GM19025 (cell line): ENCODE data around the gene SDC3.

Source experiments
- ATAC-seq: cut with Tn5 transposase; IDR thresholded peaks from one replicate; pipeline ENCODE4 v1.9.1; 2021; ENCODE audit warnings: mild to moderate bottlenecking, low read depth, moderate library complexity; ENCODE audit not compliant: unreplicated experiment

Gene SDC3

DNA sequence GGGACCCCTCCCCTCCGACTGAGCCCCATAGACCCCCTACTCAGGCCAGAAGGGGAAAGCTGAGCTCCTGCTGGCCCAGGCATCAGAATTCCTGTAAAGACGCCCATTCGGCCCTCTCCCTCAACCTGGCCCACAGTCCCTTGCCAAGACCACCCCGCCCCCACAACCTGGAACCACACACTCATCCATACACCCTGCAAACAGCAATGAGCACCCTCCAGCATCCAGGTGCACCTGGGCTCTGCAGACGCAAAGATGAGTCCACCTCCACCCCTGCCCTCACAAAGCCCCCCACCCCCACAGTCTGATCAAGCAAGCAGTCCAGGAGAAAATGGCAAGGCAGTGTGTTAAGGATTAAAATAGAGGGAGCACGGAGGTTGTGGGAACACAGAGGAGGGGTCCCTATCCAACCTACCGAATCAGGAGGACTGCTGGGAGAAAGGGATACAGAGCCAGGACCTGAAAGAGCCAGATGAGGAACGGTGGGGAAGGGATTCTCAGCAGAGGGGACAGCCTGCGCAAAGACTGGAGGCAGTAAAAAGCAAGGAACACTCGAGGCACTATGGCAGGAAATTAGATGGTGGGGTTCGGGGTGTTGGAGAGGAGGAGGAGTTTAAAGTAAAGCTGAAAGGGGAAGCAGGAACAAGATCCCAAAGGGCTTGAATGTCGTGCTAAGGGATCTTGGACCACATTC lies 83.7 kb downstream of the SDC3 start:
- no peak for ATAC-seq

DNA sequence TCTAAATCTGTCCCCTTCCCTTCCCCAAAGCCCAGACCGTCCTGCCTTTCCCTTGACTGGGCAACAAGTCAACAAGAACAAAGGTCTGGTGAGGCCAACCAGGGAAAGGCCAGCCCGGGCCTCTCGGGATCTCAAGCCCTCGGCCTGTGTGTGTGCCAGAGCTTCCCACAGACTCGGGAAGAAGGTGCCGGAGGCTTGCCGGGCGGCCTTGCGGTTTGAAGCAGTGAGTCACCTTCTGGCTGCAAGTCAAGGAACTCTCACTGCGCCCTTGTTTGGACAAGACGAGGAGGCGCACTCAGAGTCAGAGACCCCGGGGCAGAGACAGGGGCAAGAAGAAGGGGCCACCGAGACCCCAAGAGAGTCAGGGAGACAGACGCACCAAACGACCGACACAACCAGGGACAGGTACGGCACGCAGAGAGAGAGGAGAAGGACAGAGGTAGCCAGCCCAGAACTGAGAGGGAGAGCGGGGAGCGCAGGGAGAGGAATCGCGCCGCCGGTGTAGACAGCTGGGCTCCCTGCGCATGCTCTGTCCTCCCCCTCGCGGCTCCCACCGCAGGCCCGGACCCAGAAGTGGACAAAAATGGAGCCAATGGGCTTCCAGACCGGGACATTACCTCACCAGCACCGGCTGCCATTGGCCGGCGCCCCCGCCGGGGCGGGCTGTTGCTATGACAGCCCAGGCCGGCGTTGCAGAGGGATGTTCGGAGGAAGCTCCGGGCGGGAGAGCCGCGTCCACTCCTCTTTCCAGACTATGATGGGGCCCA lies 84.4 kb downstream of the SDC3 start:
- ATAC-seq, result peak; percentile 91

DNA sequence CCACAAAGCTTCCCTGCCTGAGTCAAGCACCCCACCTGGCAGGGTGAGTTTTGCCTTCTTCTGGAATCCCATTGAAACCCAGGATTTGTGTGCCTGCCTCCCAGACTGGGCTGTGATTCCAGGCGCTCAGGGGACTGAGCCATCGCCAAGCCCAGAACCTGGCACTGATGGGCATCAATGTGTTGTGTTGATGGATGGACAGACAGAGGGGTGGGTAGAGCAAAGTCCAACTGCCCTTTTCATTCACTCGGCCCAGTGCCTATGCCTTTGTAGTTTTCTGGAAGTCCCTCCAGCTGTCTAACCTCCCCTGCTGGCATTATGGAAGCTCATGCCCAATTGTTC lies 85.0 kb downstream of the SDC3 start:
- ATAC-seq, result no peak

DNA sequence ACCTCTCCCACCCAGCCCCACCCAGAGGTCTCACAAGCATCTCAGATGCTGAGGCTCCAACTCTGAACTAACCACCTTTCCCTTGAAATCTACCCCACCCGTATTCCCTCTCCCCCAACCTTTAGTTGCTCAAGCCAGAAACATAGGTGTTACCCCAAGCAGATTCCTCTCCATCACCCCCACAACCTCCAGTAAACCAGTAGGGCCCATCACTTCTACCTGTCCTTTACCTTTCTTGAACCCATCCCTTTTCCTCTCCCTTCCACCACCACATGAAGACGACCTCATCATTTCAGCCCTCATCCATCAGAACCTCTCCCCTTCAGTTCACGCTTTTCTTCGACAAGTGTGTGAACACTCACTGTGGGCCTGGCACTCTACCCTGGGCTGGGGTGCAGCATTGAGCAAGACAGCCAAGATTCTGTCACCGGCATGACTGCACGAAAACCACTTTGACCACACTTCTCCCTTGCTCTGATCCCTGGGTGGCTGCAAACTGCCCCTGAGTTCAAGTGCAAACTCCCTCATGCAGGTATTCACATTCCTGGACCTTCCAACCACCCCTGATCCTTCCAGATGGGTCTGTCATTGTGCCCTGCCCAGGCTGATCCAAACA lies 85.5 kb downstream of the SDC3 start:
- no peak for ATAC-seq

DNA sequence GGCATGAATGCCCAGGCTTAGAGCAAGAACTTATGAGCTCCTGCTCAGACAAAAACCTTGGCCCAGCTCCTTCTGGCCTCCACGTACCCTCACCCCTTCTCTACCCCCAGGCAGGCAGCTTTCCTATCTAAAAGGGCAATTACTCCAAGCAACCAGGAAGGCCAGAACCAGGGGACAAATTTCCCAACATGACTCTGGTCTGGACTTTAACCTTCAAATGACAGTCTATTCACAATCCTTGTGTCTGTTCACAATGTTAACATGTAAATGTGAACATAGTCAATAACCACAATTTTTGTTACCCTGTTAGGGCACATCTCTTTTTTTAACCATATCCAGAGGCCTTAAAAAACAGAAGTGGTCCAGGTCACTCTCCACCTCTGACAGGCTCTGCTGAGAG lies 86.6 kb downstream of the SDC3 start:
- no peak for ATAC-seq

DNA sequence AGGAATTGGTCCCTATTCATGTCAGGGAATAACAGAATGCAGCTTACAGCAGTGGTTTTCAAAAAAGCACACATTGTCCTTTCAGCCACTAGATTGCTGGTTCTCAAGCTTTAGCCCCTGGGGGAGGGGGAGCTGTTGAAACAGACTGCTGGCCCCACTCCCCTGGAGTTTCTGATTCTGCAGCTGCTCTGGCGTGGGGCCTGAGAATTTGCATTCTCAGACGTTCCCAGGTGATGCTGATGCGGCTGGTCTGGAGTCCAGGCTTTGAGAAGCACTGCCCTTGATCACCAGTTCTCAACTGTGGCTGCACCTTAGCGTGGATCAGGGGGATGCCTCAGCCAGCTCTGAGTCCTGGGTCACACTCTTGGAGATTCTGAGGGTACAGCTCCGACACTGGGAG lies 88.3 kb downstream of the SDC3 start:
- no peak for ATAC-seq
